Kidney epithelial cell (primary cell): Measurements from ENCODE around the gene LINS1. TPM values are rescaled to one million over a fixed set of nuclear protein-coding genes. Genes with fewer than 3 reads are reported as not detected.

Experiments
- DNase-seq: peaks from one replicate; pipeline ENCODE4 v3.0.0-alpha.2; 2010; ENCODE audit warnings: low read depth
- H3K27me3 ChIP-seq: 2 replicates; pipeline ENCODE4 v1.6.0; 2011; ENCODE audit warnings: low read length; ENCODE audit not compliant: control insufficient read depth, insufficient read depth
- H3K36me3 ChIP-seq: 2 replicates; pipeline ENCODE4 v1.5.1; 2011; ENCODE audit warnings: low read length; ENCODE audit not compliant: control insufficient read depth, insufficient read depth
- H3K4me3 ChIP-seq: 2 replicates; pipeline ENCODE4 v1.5.1; 2011; ENCODE audit warnings: low read depth, mild to moderate bottlenecking, control low read depth, low read length
- total RNA-seq: library from RNA; depleted of rRNA; stranded (reverse); fragments of >200 nt; gene quantifications from 2 replicates; pipeline ENCODE4 v1.2.3, GENCODE V29; 2015
- TF ChIP-seq, protein P1 (sequence below): IDR thresholded peaks from 2 replicates; pipeline ENCODE4 v1.5.1; 2011; ENCODE audit warnings: mild to moderate bottlenecking, moderate library complexity, low read length, control low read depth, inconsistent platforms; ENCODE audit not compliant: insufficient read depth, poor library complexity, severe bottlenecking

Gene LINS1
- total RNA-seq, 1 donor from 2014 or later = 8.5 TPM

DNA sequence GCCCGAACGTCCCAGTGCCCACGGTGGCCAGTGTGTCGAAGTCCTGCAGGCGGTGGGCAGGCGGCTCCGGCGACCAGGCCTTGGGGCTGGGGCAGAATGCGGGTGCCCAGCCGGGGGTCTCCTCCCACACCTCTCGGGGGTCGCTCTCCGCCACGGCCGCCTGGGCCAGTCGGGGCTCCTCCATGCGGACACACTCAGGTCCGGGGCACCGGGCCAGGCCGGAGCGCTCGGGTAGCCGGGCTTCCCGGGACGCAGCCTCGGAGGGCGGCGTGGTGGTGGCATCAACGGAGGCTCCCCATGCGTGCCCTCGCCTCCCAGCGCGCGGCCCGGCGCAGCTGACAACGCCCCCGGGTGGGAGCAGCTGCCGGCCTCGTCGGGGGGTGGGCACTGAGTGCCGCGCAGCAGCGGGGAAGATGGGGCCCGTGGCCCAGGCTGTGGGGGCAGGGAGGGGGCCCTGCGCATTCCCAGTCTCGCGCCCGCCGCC, 43.2 kb downstream of the LINS1 start:
- TF ChIP-seq, protein P1, sequence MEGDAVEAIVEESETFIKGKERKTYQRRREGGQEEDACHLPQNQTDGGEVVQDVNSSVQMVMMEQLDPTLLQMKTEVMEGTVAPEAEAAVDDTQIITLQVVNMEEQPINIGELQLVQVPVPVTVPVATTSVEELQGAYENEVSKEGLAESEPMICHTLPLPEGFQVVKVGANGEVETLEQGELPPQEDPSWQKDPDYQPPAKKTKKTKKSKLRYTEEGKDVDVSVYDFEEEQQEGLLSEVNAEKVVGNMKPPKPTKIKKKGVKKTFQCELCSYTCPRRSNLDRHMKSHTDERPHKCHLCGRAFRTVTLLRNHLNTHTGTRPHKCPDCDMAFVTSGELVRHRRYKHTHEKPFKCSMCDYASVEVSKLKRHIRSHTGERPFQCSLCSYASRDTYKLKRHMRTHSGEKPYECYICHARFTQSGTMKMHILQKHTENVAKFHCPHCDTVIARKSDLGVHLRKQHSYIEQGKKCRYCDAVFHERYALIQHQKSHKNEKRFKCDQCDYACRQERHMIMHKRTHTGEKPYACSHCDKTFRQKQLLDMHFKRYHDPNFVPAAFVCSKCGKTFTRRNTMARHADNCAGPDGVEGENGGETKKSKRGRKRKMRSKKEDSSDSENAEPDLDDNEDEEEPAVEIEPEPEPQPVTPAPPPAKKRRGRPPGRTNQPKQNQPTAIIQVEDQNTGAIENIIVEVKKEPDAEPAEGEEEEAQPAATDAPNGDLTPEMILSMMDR = no peak
- Histone ChIP-seq H3K4me3 (no peak overlapping the region), H3K36me3 (no peaks in the 10 kb centered on the region), H3K27me3 (no peaks in the 10 kb centered on the region)
- DNase-seq = no peak

DNA sequence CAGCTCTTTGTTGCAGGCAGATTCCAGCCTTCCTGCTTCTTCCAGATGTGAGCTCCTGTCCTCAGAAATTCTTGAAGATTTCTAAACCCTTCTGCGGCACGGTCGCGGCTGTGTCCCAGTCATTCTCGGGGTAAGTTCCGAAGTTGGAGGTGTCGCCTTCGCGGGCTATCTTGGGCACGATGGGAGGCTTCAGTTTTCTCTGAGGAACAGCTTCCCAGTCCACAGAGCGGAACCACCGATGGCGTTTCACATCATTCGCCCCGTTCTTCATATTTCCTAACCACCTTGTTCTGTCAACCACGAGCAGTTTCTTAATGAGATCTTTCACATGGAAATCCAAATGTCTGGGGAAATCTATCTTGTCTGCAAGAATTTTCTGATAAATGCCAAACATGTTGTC, 48.5 kb downstream of the LINS1 start:
- TF ChIP-seq, protein P1 = no peak
- H3K27me3 ChIP-seq = no peaks in the 10 kb centered on the region
- H3K36me3 ChIP-seq = no peaks in the 10 kb centered on the region
- DNase-seq = no peak
- H3K4me3 ChIP-seq = no peak overlapping the region

DNA sequence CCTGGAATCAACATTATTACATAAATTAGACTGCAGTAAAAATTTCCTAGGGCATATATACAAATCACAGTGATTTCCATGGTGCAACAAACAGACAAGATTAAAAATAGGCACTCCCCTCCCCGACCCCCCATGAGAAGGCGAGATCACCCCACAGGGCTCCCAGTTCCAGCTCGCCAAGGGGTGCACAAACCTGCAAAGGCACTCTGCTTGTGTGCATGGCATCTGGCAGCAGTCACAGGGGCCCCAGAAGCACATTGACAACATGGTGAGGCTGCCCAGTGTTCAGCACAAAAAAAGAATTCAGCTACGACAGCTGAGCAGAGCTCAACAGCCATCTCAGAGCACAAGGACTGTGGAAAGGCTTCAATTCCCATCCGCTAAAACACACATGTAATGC, 54.0 kb downstream of the LINS1 start:
- Histone ChIP-seq H3K36me3 (no peaks in the 10 kb centered on the region), H3K27me3 (peaks cover 8% of the 10 kb centered on the region), H3K4me3 (no peak overlapping the region)
- TF ChIP-seq, protein P1 = no peak
- no peak for DNase-seq

DNA sequence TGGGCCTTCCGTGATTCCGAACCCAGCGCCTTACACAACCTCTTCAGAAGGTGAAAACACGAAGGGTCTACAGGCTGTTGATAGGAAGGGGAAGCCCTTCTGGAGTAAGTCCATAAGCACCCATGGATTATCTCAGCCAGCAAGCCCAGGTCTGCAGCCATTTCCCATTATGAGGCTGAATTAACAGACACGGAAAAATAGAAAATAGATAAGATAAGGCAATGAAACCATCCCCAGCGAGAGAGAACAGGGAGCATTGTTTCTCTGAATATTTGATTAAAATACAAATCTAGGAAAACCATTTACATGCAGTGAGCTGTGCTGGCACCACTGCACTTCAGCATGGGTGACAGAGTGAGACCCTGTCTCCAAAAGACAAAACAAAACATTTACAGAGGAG, 57.0 kb downstream of the LINS1 start:
- TF ChIP-seq, protein P1 = no peak
- H3K4me3 ChIP-seq = no peak overlapping the region
- no peaks in the 10 kb centered on the region for H3K36me3 ChIP-seq
- peaks cover 8% of the 10 kb centered on the region for H3K27me3 ChIP-seq
- DNase-seq = no peak

DNA sequence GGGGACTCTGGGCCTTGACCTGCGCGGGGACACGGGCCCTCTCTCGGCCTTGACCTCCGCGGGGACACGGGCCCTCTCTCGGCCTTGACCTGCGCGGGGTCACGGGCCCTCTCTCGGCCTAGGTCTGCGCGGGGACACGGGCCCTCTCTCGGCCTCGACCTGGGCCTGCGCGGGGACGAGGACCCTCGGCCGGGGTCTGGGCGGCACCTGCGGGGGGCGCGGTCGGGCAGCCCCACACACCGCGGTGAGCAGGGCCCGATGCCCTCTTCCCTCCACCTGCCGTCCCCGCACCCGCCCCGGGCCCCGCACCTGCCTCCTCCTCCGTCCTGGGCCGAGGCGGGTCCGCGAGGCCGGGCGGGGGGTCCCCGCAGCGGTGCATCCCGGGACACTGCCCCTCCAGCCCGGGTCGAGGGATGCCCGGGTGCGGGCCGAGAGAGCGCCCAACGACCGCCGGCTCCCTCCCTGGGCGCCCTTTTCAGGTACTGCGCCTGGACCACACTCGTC, 57.6 kb downstream of the LINS1 start:
- peaks cover 8% of the 10 kb centered on the region for H3K27me3 ChIP-seq
- no peak for DNase-seq
- no peak overlapping the region for H3K4me3 ChIP-seq
- no peaks in the 10 kb centered on the region for H3K36me3 ChIP-seq
- TF ChIP-seq, protein P1 = no peak

DNA sequence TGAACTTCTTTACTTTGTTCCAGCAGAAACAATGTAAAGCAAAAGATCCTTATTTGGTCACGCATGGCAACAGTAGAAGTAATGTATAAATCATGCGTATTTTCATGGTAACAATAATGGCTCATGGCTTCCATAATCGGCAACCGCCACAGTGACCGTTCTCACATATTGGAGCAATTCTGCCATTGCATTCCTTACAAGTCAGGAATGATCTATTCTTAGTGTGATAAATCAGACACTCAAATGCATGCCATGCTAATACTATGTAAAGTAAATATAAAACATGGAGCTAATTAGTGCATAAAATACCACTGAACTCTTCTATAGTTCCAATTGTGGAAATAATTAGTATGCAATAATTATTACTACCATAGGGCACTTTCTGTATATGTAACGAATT, 59.7 kb downstream of the LINS1 start:
- Histone ChIP-seq H3K27me3 (peaks cover 8% of the 10 kb centered on the region), H3K36me3 (no peaks in the 10 kb centered on the region), H3K4me3 (no peak overlapping the region)
- no peak for DNase-seq
- TF ChIP-seq, protein P1 = no peak
